K562 (cell line): Measurements from ENCODE around the gene IMMP2L. TPM values are rescaled to one million over a fixed set of nuclear protein-coding genes. Genes with fewer than 3 reads are reported as not detected.

ENCODE experiments used
- JUN ChIP-seq, 2 experiments: sonication (generic) in 1 of 2; formaldehyde crosslinking in 1 of 2; IDR thresholded peaks; 2 replicates each; pipeline versions ENCODE4 v1.6.1 to v1.8.0; 2012 to 2022; ENCODE audit warnings: borderline replicate concordance in 2 of 2, mild to moderate bottlenecking in 2 of 2, improper control_type of control experiment in 1 of 2, low read depth in 1 of 2, low read length in 1 of 2, missing genetic modification reagents in 1 of 2
- MEF2A ChIP-seq: IDR thresholded peaks from 2 replicates; pipeline ENCODE4 v1.6.1; 2011; ENCODE audit warnings: low read depth, mild to moderate bottlenecking, low read length, moderate library complexity; ENCODE audit not compliant: control insufficient read depth
- NR0B1 ChIP-seq: fragments of 450-650 bp; IDR thresholded peaks from one replicate; pipeline ENCODE4 v1.6.1; 2018; ENCODE audit warnings: mild to moderate bottlenecking, moderate library complexity; ENCODE audit not compliant: partially characterized antibody
- NR4A1 ChIP-seq, 2 experiments: fragments of 250-450 bp in 1 of 2; fragments of 450-650 bp in 1 of 2; sonication (Bioruptor Pico) in 1 of 2; IDR thresholded peaks; 2 replicates each; pipeline versions ENCODE4 v1.4.0 to v1.6.1; 2016 to 2020; ENCODE audit warnings: mild to moderate bottlenecking in 2 of 2, missing compliant biosample characterization in 1 of 2, missing genetic modification characterization in 1 of 2, moderate library complexity in 1 of 2
- PBX2 ChIP-seq, 2 experiments: IDR thresholded peaks in 1 of 2; conservative IDR thresholded peaks in 1 of 2; 2 replicates each; pipeline ENCODE4 v1.6.1; 2016; ENCODE audit warnings: low read depth in 2 of 2, mild to moderate bottlenecking in 1 of 2, missing compliant biosample characterization in 1 of 2, missing genetic modification characterization in 1 of 2, moderate library complexity in 1 of 2
- THAP12 ChIP-seq: fragments of 250-450 bp; sonication (Bioruptor Pico); IDR thresholded peaks from 2 replicates; pipeline ENCODE4 v1.9.0; 2021; ENCODE audit warnings: mild to moderate bottlenecking, inconsistent platforms
- ZNF12 ChIP-seq: sonication (generic); formaldehyde crosslinking; IDR thresholded peaks from 2 replicates; pipeline ENCODE4 v1.4.0; 2020; ENCODE audit warnings: mild to moderate bottlenecking, missing genetic modification reagents
- ZNF311 ChIP-seq: fragments of 250-450 bp; sonication (Bioruptor Pico); IDR thresholded peaks from 2 replicates; pipeline ENCODE4 v1.4.0; 2020; ENCODE audit warnings: mild to moderate bottlenecking, moderate library complexity
- polyA plus RNA-seq, 8 experiments: library from polyadenylated mRNA; depleted of rRNA in 4 of 8; stranded (reverse) in 5 of 8; unstranded in 3 of 8; fragments of >200 nt; fragmentation: Nextera tagmentation in 2 of 8; fragmentation: Illumina TruSeq in 1 of 8; extraction: Ambion mirVana in 2 of 8; extraction: Trizol in 1 of 8; gene quantifications; 2 replicates each; pipeline versions ENCODE4 v1.2.1 to v1.2.3, GENCODE V29; 2011 to 2014; ENCODE audit warnings: inconsistent platforms in 1 of 8, missing spikeins in 1 of 8
- total RNA-seq, 7 experiments: library from RNA; depleted of rRNA in 6 of 7; stranded (reverse); fragments of >200 nt in 6 of 7; fragmentation: Illumina TruSeq in 2 of 7; extraction: Trizol in 2 of 7; gene quantifications; 2 replicates each; pipeline versions ENCODE4 v1.2.1 to v1.2.3, GENCODE V29; 2011 to 2021; ENCODE audit warnings: low replicate concordance in 1 of 7

Gene IMMP2L
- total and polyA plus RNA-seq, 9 of the 15 experiments (the other 6 are each of a cell fraction or from before 2014, with no cell fraction given), result 29.7 to 116 (median 53.0) TPM

GRCh38 chr7:110754649-110755048 is 807.6 kb downstream of the IMMP2L start (continued):
- TF ChIP-seq PBX2 (CRISPR knock-in tag; IDR thresholded peaks at IDR 0.05; ENCODE audit: low read depth), result no peak
- TF ChIP-seq PBX2 (tag; conservative IDR thresholded peaks at IDR 0.05; ENCODE audit: low read depth), result no peak
- no peak for TF ChIP-seq JUN (IDR thresholded peaks at IDR 0.05; ENCODE audit: borderline replicate concordance, low read depth, low read length)
- no peak for TF ChIP-seq JUN (CRISPR knock-in tag; IDR thresholded peaks at IDR 0.05; ENCODE audit: borderline replicate concordance)
- TF ChIP-seq ZNF311 (CRISPR knock-in tag), result no peak
- TF ChIP-seq NR4A1 (CRISPR knock-in tag; IDR thresholded peaks at IDR 0.05), result no peak
- no peak for TF ChIP-seq NR4A1 (tag; IDR thresholded peaks at IDR 0.05)
- no peak for TF ChIP-seq ZNF12
- TF ChIP-seq MEF2A, result no peak
- no peak for TF ChIP-seq THAP12 (CRISPR knock-in tag)
- TF ChIP-seq NR0B1, result no peak
